Esophagus muscularis mucosa (tissue), 4 donors: ENCODE measurements around the gene C5orf15. TPM values are rescaled to one million over a fixed set of nuclear protein-coding genes. Genes with fewer than 3 reads are reported as not detected.

Experiments used
- DNase-seq: peaks from one replicate; pipeline ENCODE4 v3.0.0-alpha.2; 2017; ENCODE audit errors: extremely low spot score
- H3K27ac ChIP-seq, 4 donors: fragments of 200-600 bp; sonication (generic); replicated peaks in 1 of 4; 1 replicate in 3 of 4; 2 replicates in 1 of 4; pipeline ENCODE4 v1.5.1; 2016 to 2019; ENCODE audit warnings: mild to moderate bottlenecking in 1 of 4
- H3K27me3 ChIP-seq, 4 donors: fragments of 200-600 bp; sonication (generic); one replicate each; pipeline versions ENCODE4 v1.5.1 to v1.6.0; 2016 to 2019
- H3K36me3 ChIP-seq, 4 donors: fragments of 200-600 bp; sonication (generic); one replicate each; pipeline ENCODE4 v1.5.1; 2016 to 2019
- H3K4me1 ChIP-seq, 4 donors: fragments of 200-600 bp; sonication (generic); one replicate each; pipeline ENCODE4 v1.5.1; 2016 to 2019
- H3K4me3 ChIP-seq, 4 donors: fragments of 200-600 bp; sonication (generic); 1 replicate in 2 of 4; 2 replicates in 2 of 4; pipeline ENCODE4 v1.5.1; 2016 to 2019; ENCODE audit warnings: mild to moderate bottlenecking in 4 of 4, moderate library complexity in 1 of 4
- H3K9me3 ChIP-seq, 4 donors: fragments of 200-600 bp; sonication (generic); 1 replicate in 3 of 4; 2 replicates in 1 of 4; pipeline ENCODE4 v1.5.1; 2016 to 2019
- CTCF ChIP-seq, 3 experiments: fragments of 200-600 bp in 2 of 3; fragments of 450-650 bp in 1 of 3; sonication (generic) in 2 of 3; IDR thresholded peaks; one replicate each; pipeline ENCODE4 v1.5.1; 2017 to 2019; ENCODE audit warnings: antibody characterized with exemption in 3 of 3, mild to moderate bottlenecking in 2 of 3, moderate library complexity in 1 of 3
- EP300 ChIP-seq: sonication (generic); formaldehyde crosslinking; IDR thresholded peaks from one replicate; pipeline ENCODE4 v1.6.1; 2017; ENCODE audit warnings: antibody characterized with exemption
- POLR2A ChIP-seq: fragments of 450-650 bp; IDR thresholded peaks from one replicate; pipeline ENCODE4 v1.6.1; 2017; ENCODE audit warnings: antibody characterized with exemption, moderate library complexity, mild to moderate bottlenecking, low read depth
- POLR2AphosphoS5 ChIP-seq, 2 donors: sonication (generic); formaldehyde crosslinking; IDR thresholded peaks; one replicate each; pipeline ENCODE4 v1.6.1; 2017; ENCODE audit warnings: antibody characterized with exemption in 2 of 2
- WGBS: methylation state at CpG from one replicate; pipeline ENCODE4 v1.1.5; 2018; 5-methylcytosine and 5-hydroxymethylcytosine counted together
- intact Hi-C: fragments of 100-400 bp; cut with DNase I; formaldehyde crosslinking; loops from one replicate; pipeline ENCODE4 v1.15.1; 2023
- total RNA-seq, 4 donors: library from RNA; depleted of rRNA; stranded (reverse); fragments of >200 nt; gene quantifications; one replicate each; pipeline versions ENCODE4 v1.1.0 to v1.2.1, GENCODE V29; 2016

Gene C5orf15
- total RNA-seq, 4 donors from 2014 or later = 20.3 to 26.1 (median 22.2) TPM

GRCh38 chr5:133974142-133974541, 5.7 kb upstream of the C5orf15 start:
- no peak for DNase-seq
- H3K27me3 ChIP-seq = no peaks in the 10 kb centered on the region
- intact Hi-C loops = no loop called here
- peaks cover 47 to 89% (median 78%) of the 10 kb centered on the region in 4 donors for H3K36me3 ChIP-seq
- peaks cover 13 to 26% (median 17%) of the 10 kb centered on the region in 4 donors for H3K4me1 ChIP-seq
- no peak overlapping the region for H3K4me3 ChIP-seq
- 90% methylated on average over 6 of the region's 6 CpGs for WGBS
- H3K9me3 ChIP-seq = no peaks in the 10 kb centered on the region
- TF ChIP-seq EP300 (no peak), POLR2AphosphoS5 (IDR thresholded peaks at IDR 0.05) (no peak), CTCF (IDR thresholded peaks at IDR 0.05) (no peak), POLR2A (no peak)
- no peak overlapping the region for H3K27ac ChIP-seq

- no peaks in the 10 kb centered on the region for H3K27me3 ChIP-seq
- peak; percentile 45 for DNase-seq
- peak overlapping the region in 2 of 4 donors; percentile 92 to 94 for H3K27ac ChIP-seq
- peaks cover 33 to 52% (median 43%) of the 10 kb centered on the region in 4 donors for H3K36me3 ChIP-seq
- no peak for TF ChIP-seq CTCF (IDR thresholded peaks at IDR 0.05)
- no peak for TF ChIP-seq EP300
- no peak for TF ChIP-seq POLR2A
- TF ChIP-seq POLR2AphosphoS5 (IDR thresholded peaks at IDR 0.05) = no peak
- peaks cover 20 to 37% (median 30%) of the 10 kb centered on the region in 4 donors for H3K4me1 ChIP-seq
- intact Hi-C loops = no loop called here
- no peak overlapping the region for H3K4me3 ChIP-seq
- no peaks in the 10 kb centered on the region for H3K9me3 ChIP-seq
- WGBS = 79% methylated on average over 2 of the region's 2 CpGs
Observed at GRCh38 chr5:133970325-133970909, 2.0 kb upstream of the C5orf15 start.

- TF ChIP-seq EP300 (no peak), POLR2AphosphoS5 (IDR thresholded peaks at IDR 0.05) (no peak), POLR2A (no peak), CTCF (IDR thresholded peaks at IDR 0.05) (no peak)
- intact Hi-C loops = no loop called here
- DNase-seq = peak; percentile 47
- Histone ChIP-seq H3K36me3 (peaks cover 27 to 45% (median 37%) of the 10 kb centered on the region in 4 donors), H3K4me3 (peak overlapping the region in 1 of 4 donors; percentile 80), H3K27me3 (no peaks in the 10 kb centered on the region), H3K27ac (peak overlapping the region; percentile 89 to 94 (median 91)), H3K9me3 (no peaks in the 10 kb centered on the region), H3K4me1 (peaks cover 21 to 42% (median 31%) of the 10 kb centered on the region in 4 donors)
- WGBS = 83% methylated on average over 7 of the region's 7 CpGs
Observed at GRCh38 chr5:133969654-133970324, 1.4 kb upstream of the C5orf15 start.

- peak overlapping the region; percentile 80 to 95 (median 84) for H3K4me3 ChIP-seq
- peaks cover 21 to 46% (median 38%) of the 10 kb centered on the region in 4 donors for H3K4me1 ChIP-seq
- intact Hi-C loops = no loop called here
- no peaks in the 10 kb centered on the region for H3K9me3 ChIP-seq
- TF ChIP-seq EP300 (no peak), POLR2A (no peak), POLR2AphosphoS5 (IDR thresholded peaks at IDR 0.05) (no peak), CTCF (IDR thresholded peaks at IDR 0.05) (no peak)
- H3K36me3 ChIP-seq = peaks cover 7 to 29% (median 17%) of the 10 kb centered on the region in 4 donors
- H3K27ac ChIP-seq = peak overlapping the region; percentile 89 to 94 (median 91)
- DNase-seq = peak; percentile 83
- WGBS = 2% methylated on average over 12 of the region's 12 CpGs
- H3K27me3 ChIP-seq = no peaks in the 10 kb centered on the region
Observed at GRCh38 chr5:133967698-133968203, 674 bp downstream of the C5orf15 start.
